ENCODE results near the gene DCAF10.

GRCh38 chr9:37905131-37905505, 104.5 kb downstream of the DCAF10 start:
- TF ChIP-seq CTCF (IDR thresholded peaks at IDR 0.05 in 2 of 3, conservative IDR thresholded peaks at IDR 0.05 in 1 of 3; ENCODE audit: control insufficient read depth in 2 of 3, extremely low read depth in 1 of 3, insufficient read depth in 1 of 3, low read depth in 3 of 3, low read length in 3 of 3) (no peak), EP300 (IDR thresholded peaks at IDR 0.05; ENCODE audit: borderline replicate concordance in 1 of 2, control insufficient read depth in 1 of 2, low read depth in 2 of 2, low read length in 2 of 2) (no peak), BRCA1 (IDR thresholded peaks at IDR 0.05; ENCODE audit: low read depth, low read length) (no peak), BACH1 (IDR thresholded peaks at IDR 0.05; ENCODE audit: borderline replicate concordance) (no peak), E2F4 (IDR thresholded peaks at IDR 0.05; ENCODE audit: low read depth, low read length) (no peak)

All from GM12878 (cell line).